Caco-2 (cell line): ENCODE measurements around the gene MPC1. TPM values are rescaled to one million over a fixed set of nuclear protein-coding genes. Genes with fewer than 3 reads are reported as not detected.

Experiments used
- BruUV-seq: library from RNA; stranded (reverse); fragments of 400-500 nt; replicated peaks from 2 replicates; lab custom pipeline; 2021; lab: Mats Ljungman, UMichigan
- CTCF ChIA-PET: fragments of 300-600 bp; sonication (Branson Sonifier 250); formaldehyde crosslinking; loops from one replicate; lab custom pipeline; 2022; ENCODE audit warnings: antibody characterized with exemption; lab: Charles Lee
- POLR2A ChIA-PET: fragments of 300-600 bp; sonication (Branson Sonifier 250); formaldehyde crosslinking; loops from one replicate; lab custom pipeline; 2022; ENCODE audit warnings: antibody characterized with exemption; lab: Charles Lee
- DNase-seq, 2 experiments: peaks; one replicate each; pipeline versions ENCODE4 v3.0.0 to v3.0.0-alpha.2; 2020 to 2022
- H3K27me3 ChIP-seq: replicated peaks from 2 replicates; pipeline ENCODE4 v1.6.0; 2011; ENCODE audit warnings: low read length; ENCODE audit not compliant: control insufficient read depth, insufficient read depth
- H3K36me3 ChIP-seq: 2 replicates; pipeline ENCODE4 v1.5.1; 2011; ENCODE audit warnings: low read length; ENCODE audit not compliant: control insufficient read depth, insufficient read depth
- H3K4me1 ChIP-seq: fragments of 250-450 bp; sonication (Bioruptor Pico); 2 replicates; pipeline ENCODE4 v1.5.1; 2020; ENCODE audit warnings: mild to moderate bottlenecking
- H3K4me3 ChIP-seq: 2 replicates; pipeline ENCODE4 v1.5.1; 2011; ENCODE audit warnings: low read depth, mild to moderate bottlenecking, control low read depth, low read length
- H3K9me3 ChIP-seq: fragments of 250-450 bp; sonication (Bioruptor Pico); 2 replicates; pipeline ENCODE4 v1.5.1; 2020; ENCODE audit warnings: mild to moderate bottlenecking, moderate library complexity
- H3K27ac Mint-ChIP-seq: one replicate; pipeline ENCODE4 v1.8.0; 2022; ENCODE audit warnings: mixed read lengths; ENCODE audit not compliant: unreplicated experiment
- H3K27me3 Mint-ChIP-seq: one replicate; pipeline ENCODE4 v1.8.0; 2022; ENCODE audit warnings: mixed read lengths; ENCODE audit not compliant: insufficient read depth, unreplicated experiment
- H3K36me3 Mint-ChIP-seq: one replicate; pipeline ENCODE4 v1.8.0; 2022; ENCODE audit warnings: mild to moderate bottlenecking, mixed read lengths; ENCODE audit not compliant: insufficient read depth, unreplicated experiment
- H3K4me1 Mint-ChIP-seq: one replicate; pipeline ENCODE4 v1.8.0; 2022; ENCODE audit warnings: low read depth, mixed read lengths; ENCODE audit not compliant: unreplicated experiment
- H3K4me3 Mint-ChIP-seq: one replicate; pipeline ENCODE4 v1.8.0; 2022; ENCODE audit warnings: mild to moderate bottlenecking, moderate library complexity, mixed read lengths; ENCODE audit not compliant: unreplicated experiment
- H3K9me3 Mint-ChIP-seq: one replicate; pipeline ENCODE4 v1.8.0; 2022; ENCODE audit warnings: mixed read lengths; ENCODE audit not compliant: unreplicated experiment
- CTCF ChIP-seq, 2 experiments: fragments of 200-600 bp in 1 of 2; IDR thresholded peaks; 1 replicate in 1 of 2; 2 replicates in 1 of 2; pipeline versions ENCODE4 v1.5.1 to v1.8.0; 2011 to 2022; ENCODE audit warnings: antibody characterized with exemption in 1 of 2, control low read depth in 1 of 2, inconsistent platforms in 1 of 2, low read depth in 1 of 2, low read length in 1 of 2, mild to moderate bottlenecking in 1 of 2, moderate library complexity in 1 of 2; ENCODE audit not compliant: insufficient read depth in 1 of 2, severe bottlenecking in 1 of 2, unreplicated experiment in 1 of 2
- intact Hi-C: fragments of 100-400 bp; cut with micrococcal nuclease; formaldehyde crosslinking; loops from one replicate; pipeline ENCODE4 v1.10.0; 2022; ENCODE audit not compliant: unreplicated experiment
- total RNA-seq: library from RNA; stranded (reverse); gene quantifications from 2 replicates; pipeline ENCODE4 v1.2.3, GENCODE V29; 2022

The MPC1 gene
- total RNA-seq, 1 experiment from 2014 or later = 19.7 TPM

- BruUV-seq = no TSS peak
- Histone ChIP-seq H3K27me3 (no peaks in the 10 kb centered on the region), H3K36me3 (no peaks in the 10 kb centered on the region), H3K9me3 (no peaks in the 10 kb centered on the region), H3K4me3 (no peak overlapping the region), H3K4me1 (0 out of 2 replicates have a peak, but pooled peaks cover 6% of the 10 kb centered on the region)
- no peaks in the 10 kb centered on the region for H3K9me3 Mint-ChIP-seq
- no peak for TF ChIP-seq CTCF (IDR thresholded peaks at IDR 0.05; ENCODE audit: insufficient read depth in 1 of 2, low read depth in 1 of 2, low read length in 1 of 2, severe bottlenecking in 1 of 2, unreplicated experiment in 1 of 2)
- H3K4me1 Mint-ChIP-seq = no peaks in the 10 kb centered on the region
- ChIA-PET CTCF (interaction anchor here (0.7 kb wide), 1 partner anchor 103 kb away, joined by 4 read pairs; no protein-coding TSS in a partner anchor), POLR2A (no interaction called here)
- H3K27ac Mint-ChIP-seq = no peak overlapping the region
- no peak for DNase-seq
- H3K4me3 Mint-ChIP-seq = no peak overlapping the region
- intact Hi-C loops = no loop called here
- H3K27me3 Mint-ChIP-seq = no peaks in the 10 kb centered on the region
- H3K36me3 Mint-ChIP-seq = peaks cover 11% of the 10 kb centered on the region
Observed at GRCh38 chr6:166379103-166379586, 3.6 kb downstream of the MPC1 start.

GRCh38 chr6:166377721-166378120, 5.0 kb downstream of the MPC1 start:
- H3K27ac Mint-ChIP-seq = no peak overlapping the region
- Histone ChIP-seq H3K9me3 (no peaks in the 10 kb centered on the region), H3K4me3 (no peak overlapping the region), H3K27me3 (no peaks in the 10 kb centered on the region), H3K4me1 (0 out of 2 replicates have a peak, but pooled peaks cover 6% of the 10 kb centered on the region), H3K36me3 (no peaks in the 10 kb centered on the region; the same call in 1 of the 2 replicates)
- no peaks in the 10 kb centered on the region for H3K27me3 Mint-ChIP-seq
- POLR2A ChIA-PET = no interaction called here
- H3K4me3 Mint-ChIP-seq = no peak overlapping the region
- H3K9me3 Mint-ChIP-seq = no peaks in the 10 kb centered on the region
- no peak for TF ChIP-seq CTCF (IDR thresholded peaks at IDR 0.05; ENCODE audit: insufficient read depth in 1 of 2, low read depth in 1 of 2, low read length in 1 of 2, severe bottlenecking in 1 of 2, unreplicated experiment in 1 of 2)
- H3K4me1 Mint-ChIP-seq = no peaks in the 10 kb centered on the region
- no TSS peak for BruUV-seq
- peaks cover 11% of the 10 kb centered on the region for H3K36me3 Mint-ChIP-seq
- intact Hi-C loops = no loop called here
- no peak for DNase-seq
- CTCF ChIA-PET = no interaction called here

- CTCF ChIA-PET = no interaction called here
Observed at GRCh38 chr6:166375013-166375412, 7.7 kb downstream of the MPC1 start.

More at GRCh38 chr6:166375013-166375412, 7.7 kb downstream of the MPC1 start:
- no peaks in the 10 kb centered on the region for H3K27me3 Mint-ChIP-seq
- H3K36me3 ChIP-seq = no peaks in the 10 kb centered on the region; the same call in 1 of the 2 replicates
- no peak overlapping the region for H3K27ac Mint-ChIP-seq
- no peaks in the 10 kb centered on the region for H3K27me3 ChIP-seq
- intact Hi-C loops = no loop called here
- POLR2A ChIA-PET = no interaction called here
- H3K9me3 ChIP-seq = no peaks in the 10 kb centered on the region
- H3K4me1 Mint-ChIP-seq = no peaks in the 10 kb centered on the region
- H3K4me3 Mint-ChIP-seq = no peak overlapping the region
- no peak for DNase-seq
- TF ChIP-seq CTCF (IDR thresholded peaks at IDR 0.05; ENCODE audit: insufficient read depth in 1 of 2, low read depth in 1 of 2, low read length in 1 of 2, severe bottlenecking in 1 of 2, unreplicated experiment in 1 of 2) = no peak
- no peak overlapping the region for H3K4me3 ChIP-seq
- no TSS peak for BruUV-seq
- no peaks in the 10 kb centered on the region for H3K4me1 ChIP-seq
- no peaks in the 10 kb centered on the region for H3K9me3 Mint-ChIP-seq
- H3K36me3 Mint-ChIP-seq = peaks cover 6% of the 10 kb centered on the region
